H9 (cell line): Measurements from ENCODE around the gene PARL. TPM values are rescaled to one million over a fixed set of nuclear protein-coding genes. Genes with fewer than 3 reads are reported as not detected.

ENCODE experiments used
- DNase-seq: peaks from one replicate; pipeline ENCODE4 v3.0.0-alpha.2; 2017
- H2AFZ ChIP-seq: one replicate; pipeline ENCODE4 v1.6.1; 2013; ENCODE audit warnings: mild to moderate bottlenecking, low read length, control low read depth, moderate library complexity
- H2AK5ac ChIP-seq: 2 replicates; pipeline ENCODE4 v1.6.1; 2013; ENCODE audit warnings: low read length, control low read depth, mixed read lengths; ENCODE audit not compliant: insufficient read length
- H2BK120ac ChIP-seq: one replicate; pipeline ENCODE4 v1.6.1; 2013; ENCODE audit warnings: low read depth, mild to moderate bottlenecking, low read length, control low read depth, inconsistent platforms; ENCODE audit not compliant: poor library complexity, severe bottlenecking
- H2BK12ac ChIP-seq: 2 replicates; pipeline ENCODE4 v1.6.1; 2013; ENCODE audit warnings: low read length, control low read depth, mixed read lengths, low read depth; ENCODE audit not compliant: insufficient read length
- H2BK15ac ChIP-seq: 2 replicates; pipeline ENCODE4 v1.6.1; 2013; ENCODE audit warnings: low read depth, low read length, control low read depth
- H2BK20ac ChIP-seq: one replicate; pipeline ENCODE4 v1.6.1; 2013; ENCODE audit warnings: low read depth, mild to moderate bottlenecking, low read length, control low read depth, inconsistent platforms; ENCODE audit not compliant: poor library complexity, severe bottlenecking
- H2BK5ac ChIP-seq: 2 replicates; pipeline ENCODE4 v1.6.1; 2013; ENCODE audit warnings: low read length, control low read depth, mixed read lengths; ENCODE audit not compliant: insufficient read length
- H3K14ac ChIP-seq: 2 replicates; pipeline ENCODE4 v1.6.1; 2013; ENCODE audit warnings: low read length, control low read depth; ENCODE audit not compliant: insufficient read depth
- H3K18ac ChIP-seq: 2 replicates; pipeline ENCODE4 v1.6.1; 2013; ENCODE audit warnings: low read depth, mild to moderate bottlenecking, mixed read lengths, low read length, control low read depth; ENCODE audit not compliant: insufficient read length
- H3K23ac ChIP-seq: 2 replicates; pipeline ENCODE4 v1.6.1; 2013; ENCODE audit warnings: low read length, control low read depth, mixed read lengths, low read depth; ENCODE audit not compliant: insufficient read length
- H3K23me2 ChIP-seq: 2 replicates; pipeline ENCODE4 v1.6.1; 2013; ENCODE audit warnings: low read depth, mild to moderate bottlenecking, mixed read lengths, low read length, control low read depth; ENCODE audit not compliant: insufficient read length, poor library complexity, severe bottlenecking
- H3K27ac ChIP-seq: 2 replicates; pipeline ENCODE4 v1.5.1; 2013; ENCODE audit warnings: low read length, control low read depth, mixed read lengths, low read depth; ENCODE audit not compliant: insufficient read length
- H3K27me3 ChIP-seq: 2 replicates; pipeline ENCODE4 v1.6.1; 2013; ENCODE audit warnings: low read length, control low read depth, inconsistent platforms; ENCODE audit not compliant: insufficient read depth
- H3K4ac ChIP-seq: 2 replicates; pipeline ENCODE4 v1.6.1; 2013; ENCODE audit warnings: low read depth, mild to moderate bottlenecking, control low read depth, inconsistent platforms, low read length, moderate library complexity
- H3K4me1 ChIP-seq: 2 replicates; pipeline ENCODE4 v1.6.1; 2013; ENCODE audit warnings: low read length, control low read depth, inconsistent platforms; ENCODE audit not compliant: insufficient read depth
- H3K4me2 ChIP-seq: 2 replicates; pipeline ENCODE4 v1.6.1; 2013; ENCODE audit warnings: low read length, control low read depth, mixed read lengths; ENCODE audit not compliant: insufficient read length, insufficient read depth
- H3K56ac ChIP-seq: 2 replicates; pipeline ENCODE4 v1.6.1; 2013; ENCODE audit warnings: low read depth, mild to moderate bottlenecking, mixed read lengths, low read length, control low read depth; ENCODE audit not compliant: insufficient read length
- H3K79me1 ChIP-seq: 2 replicates; pipeline ENCODE4 v1.6.1; 2013; ENCODE audit warnings: low read depth, mild to moderate bottlenecking, moderate library complexity, low read length, control low read depth, inconsistent platforms; ENCODE audit not compliant: insufficient read depth, poor library complexity, severe bottlenecking
- H3K79me2 ChIP-seq: 2 replicates; pipeline ENCODE4 v1.6.1; 2013; ENCODE audit warnings: low read length, control low read depth, inconsistent platforms; ENCODE audit not compliant: insufficient read depth
- H3K9ac ChIP-seq: 2 replicates; pipeline ENCODE4 v1.6.1; 2013; ENCODE audit warnings: low read length, control low read depth, mixed read lengths; ENCODE audit not compliant: insufficient read length; ENCODE audit errors: extremely low read depth
- H3K9me3 ChIP-seq: one replicate; pipeline ENCODE4 v1.6.1; 2013; ENCODE audit warnings: low read depth, low read length, inconsistent platforms; ENCODE audit not compliant: control insufficient read depth
- H3T11ph ChIP-seq: one replicate; pipeline ENCODE4 v1.6.1; 2013; ENCODE audit warnings: mild to moderate bottlenecking, low read length, control low read depth, inconsistent platforms
- H4K20me1 ChIP-seq: one replicate; pipeline ENCODE4 v1.6.1; 2013; ENCODE audit not compliant: control insufficient read depth, insufficient read length, insufficient read depth
- H4K5ac ChIP-seq: 2 replicates; pipeline ENCODE4 v1.6.1; 2013; ENCODE audit warnings: low read depth, mild to moderate bottlenecking, mixed read lengths, low read length, control low read depth; ENCODE audit not compliant: insufficient read length
- H4K8ac ChIP-seq: replicated peaks from 2 replicates; pipeline ENCODE4 v1.6.1; 2013; ENCODE audit warnings: low read length, control low read depth, mixed read lengths, low read depth; ENCODE audit not compliant: insufficient read length
- H4K91ac ChIP-seq: 2 replicates; pipeline ENCODE4 v1.6.1; 2013; ENCODE audit warnings: low read depth, mild to moderate bottlenecking, moderate library complexity, mixed read lengths, low read length, control low read depth; ENCODE audit not compliant: insufficient read length
- H3K27ac Mint-ChIP-seq, 3 experiments: 2 replicates in 2 of 3; 3 replicates in 1 of 3; pipeline ENCODE4 v1.8.0; 2020 to 2021; ENCODE audit warnings: mixed read lengths in 3 of 3, mild to moderate bottlenecking in 1 of 3, moderate library complexity in 1 of 3
- H3K27me3 Mint-ChIP-seq: 2 replicates; pipeline ENCODE4 v1.8.0; 2021; ENCODE audit warnings: low read depth, mild to moderate bottlenecking, moderate library complexity, mixed read lengths
- H3K36me3 Mint-ChIP-seq, 3 experiments: 2 replicates in 2 of 3; 3 replicates in 1 of 3; pipeline ENCODE4 v1.8.0; 2020 to 2021; ENCODE audit warnings: low read depth in 3 of 3, mixed read lengths in 3 of 3; ENCODE audit not compliant: insufficient read depth in 1 of 3
- H3K4me1 Mint-ChIP-seq, 2 experiments: 2 replicates each; pipeline ENCODE4 v1.8.0; 2020; ENCODE audit warnings: mixed read lengths in 2 of 2
- H3K4me3 Mint-ChIP-seq, 2 experiments: 2 replicates in 1 of 2; 3 replicates in 1 of 2; pipeline ENCODE4 v1.8.0; 2020 to 2021; ENCODE audit warnings: mild to moderate bottlenecking in 2 of 2, mixed read lengths in 2 of 2, moderate library complexity in 1 of 2
- H3K9me3 Mint-ChIP-seq, 2 experiments: 2 replicates in 1 of 2; 3 replicates in 1 of 2; pipeline ENCODE4 v1.8.0; 2020; ENCODE audit warnings: mild to moderate bottlenecking in 2 of 2, mixed read lengths in 2 of 2, moderate library complexity in 1 of 2
- CTCF ChIP-seq: fragments of 200-600 bp; sonication (generic); conservative IDR thresholded peaks from 3 replicates; pipeline ENCODE4 v1.8.0; 2021; ENCODE audit warnings: antibody characterized with exemption, mild to moderate bottlenecking
- WGBS: extraction: QIAGEN DNeasy Blood & Tissue Kit; methylation state at CpG from one replicate; pipeline ENCODE4 v1.1.7; 2013; ENCODE audit warnings: missing lambda C conversion rate, low lambda C conversion rate, mixed read lengths; ENCODE audit not compliant: insufficient read length; ENCODE audit errors: extremely low coverage; 5-methylcytosine and 5-hydroxymethylcytosine counted together
- total RNA-seq: library from RNA; stranded (reverse); gene quantifications from 2 replicates; pipeline ENCODE4 v1.2.1, GENCODE V29; 2021

The PARL gene
- total RNA-seq, 1 experiment from 2014 or later = 94.5 TPM

DNA sequence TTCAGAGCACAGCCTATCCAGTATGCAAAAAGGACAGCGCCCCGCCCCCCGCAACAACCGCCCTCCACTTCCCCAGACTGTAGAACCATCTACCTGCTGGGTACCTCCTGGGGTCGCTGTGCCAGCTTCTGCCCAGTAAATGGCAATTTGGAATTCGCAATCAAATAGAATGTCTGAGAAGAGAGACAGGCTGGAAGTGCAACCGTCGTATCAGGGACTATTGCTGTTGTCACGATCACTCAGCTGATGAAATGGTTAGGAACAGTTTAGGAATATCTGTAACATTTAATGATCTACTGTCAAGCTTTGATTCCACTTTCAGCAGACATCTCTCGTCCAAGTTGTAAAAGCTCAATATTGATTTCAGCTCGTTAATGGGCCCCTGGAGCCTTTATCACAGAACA, 13.3 kb upstream of the PARL start:
- H2BK120ac ChIP-seq = no peak overlapping the region
- H2BK5ac ChIP-seq = no peak overlapping the region
- no peak overlapping the region for H2AK5ac ChIP-seq
- H3K9me3 ChIP-seq = no peaks in the 10 kb centered on the region
- H3K27ac ChIP-seq = no peak overlapping the region
- no peak overlapping the region for H3K9ac ChIP-seq
- Mint-ChIP-seq H3K4me3 (no peak overlapping the region; a peak in 1 of 5 replicates), H3K4me1 (peaks cover 6% of the 10 kb centered on the region in 2 experiments), H3K36me3 (0 out of 7 replicates have a peak, but pooled peaks cover 0 to 2% (median 0%) of the 10 kb centered on the region in 3 experiments), H3K9me3 (peaks cover 5 to 6% of the 10 kb centered on the region in 2 experiments; a peak in 2 of 5 replicates), H3K27ac (peak overlapping the region in 1 of 3 experiments; percentile 7; a peak in 1 of 7 replicates), H3K27me3 (peaks cover 3% of the 10 kb centered on the region; the same call in 1 of the 2 replicates)
- no peak overlapping the region for H3K4me2 ChIP-seq
- no CpG with 5 or more reads among the region's 11 CpGs for WGBS
- no peak overlapping the region for H2BK15ac ChIP-seq
- no peak overlapping the region for H4K5ac ChIP-seq
- no peak overlapping the region for H4K91ac ChIP-seq
- H3K4me1 ChIP-seq = no peaks in the 10 kb centered on the region
- H3K23me2 ChIP-seq = no peaks in the 10 kb centered on the region
- H3K18ac ChIP-seq = no peak overlapping the region
- no peak overlapping the region for H2AFZ ChIP-seq
- H4K20me1 ChIP-seq = no peaks in the 10 kb centered on the region
- no peak overlapping the region for H3T11ph ChIP-seq
- H3K79me1 ChIP-seq = no peaks in the 10 kb centered on the region
- peak; percentile 22; the same call in 1 of the 3 replicates for TF ChIP-seq CTCF
- H3K27me3 ChIP-seq = no peaks in the 10 kb centered on the region
- H4K8ac ChIP-seq = no peak overlapping the region
- H3K14ac ChIP-seq = no peak overlapping the region
- no peak overlapping the region for H2BK12ac ChIP-seq
- H2BK20ac ChIP-seq = no peak overlapping the region
- DNase-seq = no peak
- no peak overlapping the region for H3K23ac ChIP-seq
- no peak overlapping the region for H3K4ac ChIP-seq
- H3K56ac ChIP-seq = no peak overlapping the region
- H3K79me2 ChIP-seq = no peaks in the 10 kb centered on the region
